Fibroblast of the aortic adventitia (primary cell): ENCODE data around the gene FOXC2. TPM values are rescaled to one million over a fixed set of nuclear protein-coding genes. Genes with fewer than 3 reads are reported as not detected.

Source experiments
- DNase-seq: peaks from one replicate; pipeline ENCODE4 v3.0.0-alpha.2; 2010; ENCODE audit warnings: low read depth
- H3K4me3 ChIP-seq: 2 replicates; pipeline ENCODE4 v1.5.1; 2011; ENCODE audit warnings: low read depth, mild to moderate bottlenecking, control low read depth, low read length, moderate library complexity
- total RNA-seq: library from RNA; depleted of rRNA; stranded (reverse); fragments of >200 nt; gene quantifications from 2 replicates; pipeline ENCODE4 v1.2.3, GENCODE V29; 2012; ENCODE audit warnings: low replicate concordance
- TF ChIP-seq, protein P1 (sequence below): IDR thresholded peaks from 2 replicates; pipeline ENCODE4 v1.5.1; 2011; ENCODE audit warnings: mild to moderate bottlenecking, low read length, control low read depth, inconsistent platforms; ENCODE audit not compliant: insufficient read depth

The FOXC2 gene
- total RNA-seq, 1 donor = 5.2 TPM

DNA sequence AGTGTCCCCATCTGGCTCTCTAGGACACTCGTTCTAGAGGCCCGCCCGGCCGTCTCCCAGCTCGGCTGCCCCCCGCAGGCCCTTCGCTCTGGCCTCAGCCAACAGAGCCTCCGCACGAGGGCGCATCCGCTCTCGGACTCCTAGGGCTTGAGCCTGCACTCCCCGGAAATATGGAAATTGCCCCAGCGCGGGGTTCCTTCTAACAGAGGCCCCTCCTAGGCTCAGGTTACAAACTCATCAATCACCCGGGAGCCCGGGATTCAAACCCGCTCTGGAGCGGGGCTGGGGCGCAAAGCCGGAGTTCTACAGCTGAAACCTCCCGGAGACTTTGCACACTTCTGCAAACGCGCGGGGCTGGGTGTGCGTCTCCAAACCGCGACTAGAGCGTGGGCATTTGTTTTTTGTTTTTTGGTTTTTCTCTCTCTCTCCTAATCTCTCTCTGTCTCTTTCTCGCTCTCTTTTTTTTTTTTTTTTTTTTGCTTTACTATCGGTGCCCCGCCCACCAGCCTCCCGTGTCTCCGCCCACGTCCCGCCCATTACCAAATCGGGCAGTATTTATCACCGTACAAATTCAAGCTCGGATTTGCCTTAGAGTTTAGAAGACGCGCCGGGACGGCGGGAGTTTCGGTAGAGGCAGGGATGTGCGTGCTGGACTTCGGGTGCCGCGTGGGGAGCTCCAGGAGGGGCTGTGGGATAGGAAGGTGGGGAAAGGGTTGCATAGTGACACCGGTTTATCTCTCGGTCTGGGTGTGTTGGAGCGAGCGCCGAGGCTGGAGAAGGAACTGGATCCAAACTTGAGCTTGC lies 9.3 kb downstream of the FOXC2 start:
- H3K4me3 ChIP-seq = peak overlapping the region; percentile 68
- peak; percentile 98 for DNase-seq
- TF ChIP-seq, protein P1, sequence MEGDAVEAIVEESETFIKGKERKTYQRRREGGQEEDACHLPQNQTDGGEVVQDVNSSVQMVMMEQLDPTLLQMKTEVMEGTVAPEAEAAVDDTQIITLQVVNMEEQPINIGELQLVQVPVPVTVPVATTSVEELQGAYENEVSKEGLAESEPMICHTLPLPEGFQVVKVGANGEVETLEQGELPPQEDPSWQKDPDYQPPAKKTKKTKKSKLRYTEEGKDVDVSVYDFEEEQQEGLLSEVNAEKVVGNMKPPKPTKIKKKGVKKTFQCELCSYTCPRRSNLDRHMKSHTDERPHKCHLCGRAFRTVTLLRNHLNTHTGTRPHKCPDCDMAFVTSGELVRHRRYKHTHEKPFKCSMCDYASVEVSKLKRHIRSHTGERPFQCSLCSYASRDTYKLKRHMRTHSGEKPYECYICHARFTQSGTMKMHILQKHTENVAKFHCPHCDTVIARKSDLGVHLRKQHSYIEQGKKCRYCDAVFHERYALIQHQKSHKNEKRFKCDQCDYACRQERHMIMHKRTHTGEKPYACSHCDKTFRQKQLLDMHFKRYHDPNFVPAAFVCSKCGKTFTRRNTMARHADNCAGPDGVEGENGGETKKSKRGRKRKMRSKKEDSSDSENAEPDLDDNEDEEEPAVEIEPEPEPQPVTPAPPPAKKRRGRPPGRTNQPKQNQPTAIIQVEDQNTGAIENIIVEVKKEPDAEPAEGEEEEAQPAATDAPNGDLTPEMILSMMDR = peak; percentile 73

DNA sequence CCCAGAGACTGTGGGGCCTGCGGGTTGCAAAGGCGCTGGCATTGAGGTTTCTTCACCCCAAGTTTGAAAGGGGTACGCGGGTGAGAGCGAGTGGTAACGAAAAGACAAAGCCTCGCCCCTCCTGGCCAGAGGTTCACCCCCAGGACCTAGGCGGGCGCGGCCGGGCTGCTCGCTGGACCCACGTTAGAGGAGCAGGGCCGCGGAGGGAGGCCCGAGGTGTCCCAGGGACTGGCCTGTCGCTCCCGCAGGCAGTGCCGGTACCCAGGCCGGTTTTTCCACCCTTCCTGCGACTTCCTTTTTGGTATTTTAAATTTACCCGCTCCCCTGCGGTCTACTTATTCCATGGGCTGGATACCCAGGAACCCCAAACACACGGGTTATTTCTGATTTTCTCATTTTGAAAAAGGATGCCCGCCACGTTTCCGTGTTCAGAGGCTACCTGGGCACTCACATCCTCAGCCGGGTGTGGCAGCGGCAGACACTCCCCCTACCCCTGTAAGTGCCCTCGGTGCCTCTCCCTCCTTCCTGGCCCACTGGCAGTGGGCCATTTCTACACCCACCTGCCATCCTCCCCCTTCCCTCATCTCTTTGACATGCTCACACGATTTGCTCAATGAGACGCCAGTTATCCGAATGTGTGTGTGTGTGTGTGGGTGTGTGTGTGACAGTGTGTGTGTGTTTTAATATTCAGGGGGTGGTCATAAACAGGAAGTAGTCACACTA lies 10.1 kb downstream of the FOXC2 start:
- TF ChIP-seq, protein P1 = no peak
- no peak for DNase-seq
- peak overlapping the region; percentile 68 for H3K4me3 ChIP-seq

DNA sequence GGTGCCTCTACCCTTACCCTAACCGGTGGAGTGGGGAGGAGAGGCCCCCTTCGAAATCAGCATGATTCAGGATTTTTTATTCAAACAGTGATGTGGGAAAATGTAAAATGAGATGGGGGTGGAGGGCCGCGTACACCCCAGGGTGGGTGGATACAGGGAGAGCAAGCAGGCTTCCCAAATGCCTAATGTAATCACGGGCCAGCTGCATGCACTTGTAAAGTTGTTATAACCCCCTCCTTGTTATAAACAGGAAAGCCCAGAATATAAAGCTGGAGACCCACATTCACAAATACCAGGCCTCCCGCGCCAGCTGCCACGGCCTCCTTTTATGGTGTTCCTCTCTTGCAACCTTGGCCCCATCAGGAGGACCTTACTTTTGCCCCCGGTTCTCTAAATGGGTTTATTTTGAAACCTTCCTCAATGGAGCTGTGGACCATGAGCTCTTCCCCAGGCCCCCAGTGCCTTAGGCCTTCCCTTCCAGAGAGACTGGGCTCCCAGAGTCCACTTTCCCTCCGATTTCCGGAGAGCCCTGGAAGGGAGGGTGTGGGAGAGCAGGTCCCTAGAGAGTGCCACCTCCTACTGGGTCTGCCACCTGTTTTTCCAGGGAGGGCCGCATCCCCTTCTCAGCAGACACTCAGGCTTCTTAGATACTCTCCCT lies 10.8 kb downstream of the FOXC2 start:
- H3K4me3 ChIP-seq = peak overlapping the region; percentile 68
- TF ChIP-seq, protein P1 = no peak
- no peak for DNase-seq

DNA sequence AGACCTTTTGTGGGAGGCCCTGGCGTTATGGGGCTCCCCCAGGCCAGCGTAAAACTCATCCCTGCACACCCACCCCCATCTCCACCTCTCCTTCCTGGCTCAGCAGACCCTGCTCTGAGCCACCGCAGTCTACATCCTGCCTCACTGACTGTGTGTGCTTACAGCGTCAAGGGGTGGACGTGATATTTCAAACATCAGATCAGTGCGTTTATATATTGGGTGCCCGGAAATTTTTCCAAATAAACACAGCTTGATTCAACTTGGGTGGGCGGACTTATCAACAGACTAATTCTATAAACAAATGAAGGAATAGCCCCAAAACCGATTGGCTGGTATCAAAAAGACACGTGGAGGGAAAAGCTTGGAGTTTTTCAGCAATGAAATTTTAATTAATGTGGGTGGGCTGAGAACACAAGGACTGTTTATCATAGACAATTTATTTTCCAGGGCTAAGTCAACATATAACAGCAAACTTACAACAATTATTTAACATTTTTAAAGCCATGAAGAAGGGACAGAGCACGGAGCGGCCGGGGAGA lies 11.5 kb downstream of the FOXC2 start, which contains the start of gene FOXL1:
Gene FOXL1, plus strand, starts transcription at position 489 of the 539 bp plus-strand sequence. CDS start 175 bp downstream, outside the sequence.
- DNase-seq = no peak
- TF ChIP-seq, protein P1 = no peak
- H3K4me3 ChIP-seq = peak within 1 kb of the TSS; percentile 25

DNA sequence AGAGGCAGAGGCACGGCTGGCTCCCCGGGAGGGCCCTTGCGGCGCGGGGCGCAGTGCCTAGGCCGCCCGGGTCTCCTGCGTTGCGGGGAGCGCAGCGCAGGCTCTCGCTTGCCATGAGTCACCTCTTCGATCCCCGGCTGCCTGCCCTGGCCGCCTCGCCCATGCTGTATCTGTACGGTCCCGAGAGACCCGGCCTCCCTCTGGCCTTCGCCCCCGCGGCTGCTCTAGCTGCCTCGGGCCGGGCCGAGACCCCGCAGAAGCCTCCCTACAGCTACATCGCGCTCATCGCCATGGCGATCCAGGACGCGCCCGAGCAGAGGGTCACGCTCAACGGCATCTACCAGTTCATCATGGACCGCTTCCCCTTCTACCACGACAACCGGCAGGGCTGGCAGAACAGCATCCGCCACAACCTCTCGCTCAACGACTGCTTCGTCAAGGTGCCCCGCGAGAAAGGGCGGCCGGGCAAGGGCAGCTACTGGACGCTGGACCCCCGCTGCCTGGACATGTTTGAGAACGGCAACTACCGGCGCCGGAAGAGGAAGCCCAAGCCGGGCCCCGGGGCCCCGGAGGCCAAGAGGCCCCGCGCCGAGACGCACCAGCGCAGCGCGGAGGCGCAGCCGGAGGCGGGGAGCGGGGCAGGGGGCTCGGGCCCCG lies 12.1 kb downstream of the FOXC2 start:
- TF ChIP-seq, protein P1 = no peak
- H3K4me3 ChIP-seq = peak overlapping the region; percentile 13
- DNase-seq = no peak

DNA sequence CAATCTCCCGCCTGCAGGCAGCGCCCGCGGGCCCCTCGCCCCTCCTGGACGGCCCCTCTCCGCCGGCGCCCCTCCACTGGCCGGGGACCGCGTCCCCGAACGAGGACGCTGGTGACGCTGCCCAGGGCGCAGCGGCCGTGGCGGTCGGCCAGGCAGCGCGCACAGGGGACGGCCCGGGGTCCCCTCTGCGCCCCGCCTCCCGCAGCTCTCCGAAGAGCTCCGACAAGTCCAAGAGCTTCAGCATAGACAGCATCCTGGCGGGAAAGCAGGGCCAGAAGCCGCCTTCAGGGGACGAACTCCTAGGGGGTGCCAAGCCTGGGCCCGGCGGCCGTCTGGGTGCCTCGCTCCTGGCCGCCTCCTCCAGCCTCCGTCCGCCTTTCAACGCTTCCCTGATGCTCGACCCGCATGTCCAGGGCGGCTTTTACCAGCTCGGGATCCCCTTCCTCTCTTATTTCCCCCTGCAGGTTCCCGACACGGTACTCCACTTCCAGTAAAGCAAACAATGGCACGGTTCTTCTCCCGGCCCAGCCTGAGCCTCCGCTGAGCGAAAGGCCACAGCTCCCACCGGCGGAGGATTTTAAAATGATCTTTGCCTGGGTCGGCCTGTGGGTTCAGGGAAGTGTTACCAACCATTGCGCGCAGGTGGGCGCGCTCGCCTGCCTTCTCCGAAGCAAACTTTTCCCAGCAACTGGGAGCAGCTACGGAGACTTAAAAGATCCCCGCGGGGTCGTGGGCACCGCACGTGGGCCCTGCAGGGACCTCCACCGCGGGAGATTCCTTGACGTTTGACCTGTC lies 12.8 kb downstream of the FOXC2 start:
- TF ChIP-seq, protein P1 = no peak
- DNase-seq = no peak
- H3K4me3 ChIP-seq = peak overlapping the region; percentile 25
